Measurements from ENCODE around the gene RPL10. TPM values are rescaled to one million over a fixed set of nuclear protein-coding genes. Genes with fewer than 3 reads are reported as not detected.

RPL10 gene
- total and polyA plus RNA-seq, 9 of the 15 experiments (the other 6 are each of a cell fraction or from before 2014, with no cell fraction given): 3,774 to 7,600 (median 5,014) TPM

DNA sequence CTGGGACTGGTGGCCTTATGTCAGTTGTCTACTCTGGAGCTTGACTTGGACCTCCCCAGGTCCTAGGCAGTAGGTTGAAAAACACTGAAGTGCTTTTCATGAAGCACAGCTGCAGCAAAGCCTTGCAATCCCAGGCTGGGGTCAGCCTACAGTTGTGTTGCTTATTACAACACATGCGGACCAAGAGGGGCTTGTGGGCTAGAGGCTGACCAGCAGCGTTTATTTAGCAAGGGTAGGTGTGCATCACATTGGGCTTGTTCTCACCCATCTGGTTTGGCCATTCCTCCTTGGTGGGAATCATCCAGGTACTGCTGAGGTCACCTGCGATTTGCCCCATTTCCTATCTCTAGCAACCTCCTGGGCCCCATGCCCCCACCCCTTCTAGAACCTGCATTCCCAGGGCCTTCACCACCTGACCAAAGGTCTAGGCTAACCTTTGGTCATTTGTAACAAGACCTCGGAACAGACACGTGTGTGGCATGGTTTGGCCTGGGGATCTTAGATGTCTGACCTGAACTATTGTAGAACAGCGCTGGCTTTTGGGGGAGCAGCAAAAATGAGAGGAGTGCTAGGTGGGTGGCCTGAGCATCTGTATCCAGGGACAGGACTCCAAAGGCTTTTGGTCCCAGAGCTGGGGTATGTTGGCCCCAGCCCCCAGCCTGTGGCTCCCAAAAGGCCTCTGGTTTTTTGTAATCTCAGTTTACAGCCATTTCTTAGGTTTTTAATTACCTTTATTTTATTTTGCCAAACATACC, 3.0 kb downstream of the RPL10 start (continued):
- TF ChIP-seq, protein P1, sequence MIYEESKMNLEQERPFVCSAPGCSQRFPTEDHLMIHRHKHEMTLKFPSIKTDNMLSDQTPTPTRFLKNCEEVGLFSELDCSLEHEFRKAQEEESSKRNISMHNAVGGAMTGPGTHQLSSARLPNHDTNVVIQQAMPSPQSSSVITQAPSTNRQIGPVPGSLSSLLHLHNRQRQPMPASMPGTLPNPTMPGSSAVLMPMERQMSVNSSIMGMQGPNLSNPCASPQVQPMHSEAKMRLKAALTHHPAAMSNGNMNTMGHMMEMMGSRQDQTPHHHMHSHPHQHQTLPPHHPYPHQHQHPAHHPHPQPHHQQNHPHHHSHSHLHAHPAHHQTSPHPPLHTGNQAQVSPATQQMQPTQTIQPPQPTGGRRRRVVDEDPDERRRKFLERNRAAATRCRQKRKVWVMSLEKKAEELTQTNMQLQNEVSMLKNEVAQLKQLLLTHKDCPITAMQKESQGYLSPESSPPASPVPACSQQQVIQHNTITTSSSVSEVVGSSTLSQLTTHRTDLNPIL (CRISPR knock-in tag; IDR thresholded peaks at IDR 0.05): no peak
- TF ChIP-seq RBFOX2 (IDR thresholded peaks at IDR 0.05; ENCODE audit: low read depth, low read length) (peak; percentile 38), BDP1 (IDR thresholded peaks at IDR 0.05; ENCODE audit: insufficient read depth, insufficient read length) (no peak), ZNF398 (CRISPR knock-in tag; IDR thresholded peaks at IDR 0.05) (no peak), MLLT1 (IDR thresholded peaks at IDR 0.05) (0 out of 4 replicates have a peak, but pooled peaks of 1 of the 2 experiments have one; percentile 40)
- TF ChIP-seq, protein P2, sequence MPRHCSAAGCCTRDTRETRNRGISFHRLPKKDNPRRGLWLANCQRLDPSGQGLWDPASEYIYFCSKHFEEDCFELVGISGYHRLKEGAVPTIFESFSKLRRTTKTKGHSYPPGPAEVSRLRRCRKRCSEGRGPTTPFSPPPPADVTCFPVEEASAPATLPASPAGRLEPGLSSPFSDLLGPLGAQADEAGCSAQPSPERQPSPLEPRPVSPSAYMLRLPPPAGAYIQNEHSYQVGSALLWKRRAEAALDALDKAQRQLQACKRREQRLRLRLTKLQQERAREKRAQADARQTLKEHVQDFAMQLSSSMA (CRISPR knock-in tag; IDR thresholded peaks at IDR 0.05): no peak

Measured in K562 (cell line).